ENCODE measurements around the gene PIP5K1A.
"Not testable (repeated sequence)": the region's sequence is repeated elsewhere in the genome, so short reads cannot be mapped to it uniquely, and the experiment has no call there.

PIP5K1A gene

DNA sequence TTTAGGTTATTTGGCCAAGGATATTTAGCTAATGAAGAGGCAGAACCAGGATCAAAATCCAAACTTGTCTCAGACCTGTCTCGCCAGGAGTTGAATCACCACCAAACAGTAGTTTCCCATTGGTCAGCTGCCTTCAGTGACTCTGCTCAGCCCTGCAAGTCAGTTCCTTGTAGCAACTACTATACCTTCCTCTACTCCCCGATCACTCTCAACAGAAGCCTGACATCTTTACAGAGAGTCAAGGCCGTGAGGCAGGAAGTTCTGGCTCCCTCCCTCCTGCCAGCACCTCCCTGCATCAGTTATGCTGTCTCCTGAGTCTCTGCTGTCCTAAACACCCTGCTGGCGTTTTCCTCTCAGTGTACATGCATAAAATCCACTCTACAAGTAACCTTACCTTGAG, 69.4 kb downstream of the PIP5K1A start:
- Histone ChIP-seq H3F3A (ENCODE audit: insufficient read depth, low read length) (no peaks in the 10 kb centered on the region), H3K27me3 (ENCODE audit: insufficient read depth, low read length) (no peaks in the 10 kb centered on the region), H3K4me1 (ENCODE audit: insufficient read depth, low read length, severe bottlenecking) (no peaks in the 10 kb centered on the region), H4K20me1 (ENCODE audit: insufficient read depth, low read length) (no peaks in the 10 kb centered on the region), H2AFZ (ENCODE audit: low read length) (no peak overlapping the region), H3K4me3 (ENCODE audit: low read depth, low read length, poor library complexity, severe bottlenecking) (no peak overlapping the region), H3K9ac (ENCODE audit: low read length) (no peak overlapping the region), H3K36me3 (ENCODE audit: insufficient read depth, low read length) (peaks cover 71% of the 10 kb centered on the region), H3K4me2 (ENCODE audit: low read length) (no peak overlapping the region), H3K79me2 (ENCODE audit: insufficient read depth, low read length) (no peaks in the 10 kb centered on the region), H3K27ac (ENCODE audit: low read depth, low read length, poor library complexity, severe bottlenecking) (no peak overlapping the region), H3K9me3 (ENCODE audit: low read length) (no peaks in the 10 kb centered on the region), H3K9me2 (ENCODE audit: low read depth, low read length) (no peaks in the 10 kb centered on the region)
- TF ChIP-seq, protein P1, sequence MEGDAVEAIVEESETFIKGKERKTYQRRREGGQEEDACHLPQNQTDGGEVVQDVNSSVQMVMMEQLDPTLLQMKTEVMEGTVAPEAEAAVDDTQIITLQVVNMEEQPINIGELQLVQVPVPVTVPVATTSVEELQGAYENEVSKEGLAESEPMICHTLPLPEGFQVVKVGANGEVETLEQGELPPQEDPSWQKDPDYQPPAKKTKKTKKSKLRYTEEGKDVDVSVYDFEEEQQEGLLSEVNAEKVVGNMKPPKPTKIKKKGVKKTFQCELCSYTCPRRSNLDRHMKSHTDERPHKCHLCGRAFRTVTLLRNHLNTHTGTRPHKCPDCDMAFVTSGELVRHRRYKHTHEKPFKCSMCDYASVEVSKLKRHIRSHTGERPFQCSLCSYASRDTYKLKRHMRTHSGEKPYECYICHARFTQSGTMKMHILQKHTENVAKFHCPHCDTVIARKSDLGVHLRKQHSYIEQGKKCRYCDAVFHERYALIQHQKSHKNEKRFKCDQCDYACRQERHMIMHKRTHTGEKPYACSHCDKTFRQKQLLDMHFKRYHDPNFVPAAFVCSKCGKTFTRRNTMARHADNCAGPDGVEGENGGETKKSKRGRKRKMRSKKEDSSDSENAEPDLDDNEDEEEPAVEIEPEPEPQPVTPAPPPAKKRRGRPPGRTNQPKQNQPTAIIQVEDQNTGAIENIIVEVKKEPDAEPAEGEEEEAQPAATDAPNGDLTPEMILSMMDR (IDR thresholded peaks at IDR 0.05; ENCODE audit: low read length), result no peak
- TF ChIP-seq EZH2 (IDR thresholded peaks at IDR 0.05; ENCODE audit: borderline replicate concordance, low read length), result no peak

DNA sequence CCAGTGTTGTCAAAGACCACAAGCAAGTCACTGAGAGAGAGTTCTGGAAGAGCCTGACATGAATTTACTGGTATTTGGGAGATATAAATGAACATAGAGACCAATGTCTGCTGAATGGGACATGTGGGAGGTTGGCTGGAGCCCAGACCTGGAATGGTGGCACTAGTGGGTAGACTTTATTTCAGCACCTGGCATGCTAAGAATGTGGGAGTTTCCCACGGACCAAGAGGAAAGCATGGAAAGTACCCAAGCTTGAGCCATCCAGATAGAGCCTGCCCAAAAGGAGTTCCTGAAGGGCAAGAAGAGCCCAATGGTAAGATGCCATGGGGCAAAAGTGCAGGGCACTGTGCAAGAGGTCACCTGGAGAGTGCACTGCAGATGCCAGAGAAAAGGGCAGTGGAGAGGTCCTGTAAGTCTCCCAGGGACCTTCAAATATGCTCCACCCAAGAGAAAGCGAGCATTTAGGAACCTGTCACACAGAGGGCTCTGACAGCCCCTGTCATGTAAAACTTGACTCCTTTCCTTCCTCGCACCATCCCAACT, 75.6 kb downstream of the PIP5K1A start:
- H3K79me2 ChIP-seq (ENCODE audit: insufficient read depth, low read length), result no peaks in the 10 kb centered on the region
- no peak overlapping the region for H3K9ac ChIP-seq (ENCODE audit: low read length)
- H3K27ac ChIP-seq (ENCODE audit: low read depth, low read length, poor library complexity, severe bottlenecking), result no peak overlapping the region
- peaks cover 7% of the 10 kb centered on the region for H3K4me1 ChIP-seq (ENCODE audit: insufficient read depth, low read length, severe bottlenecking)
- no peaks in the 10 kb centered on the region for H3K9me2 ChIP-seq (ENCODE audit: low read depth, low read length)
- H3K36me3 ChIP-seq (ENCODE audit: insufficient read depth, low read length), result peaks cover 16% of the 10 kb centered on the region
- H2AFZ ChIP-seq (ENCODE audit: low read length), result no peak overlapping the region
- TF ChIP-seq, protein P1 (IDR thresholded peaks at IDR 0.05; ENCODE audit: low read length), result no peak
- TF ChIP-seq EZH2 (IDR thresholded peaks at IDR 0.05; ENCODE audit: borderline replicate concordance, low read length), result no peak
- no peaks in the 10 kb centered on the region for H3K9me3 ChIP-seq (ENCODE audit: low read length)
- no peaks in the 10 kb centered on the region for H3F3A ChIP-seq (ENCODE audit: insufficient read depth, low read length)
- H3K4me2 ChIP-seq (ENCODE audit: low read length), result no peak overlapping the region
- H3K27me3 ChIP-seq (ENCODE audit: insufficient read depth, low read length), result no peaks in the 10 kb centered on the region
- no peaks in the 10 kb centered on the region for H4K20me1 ChIP-seq (ENCODE audit: insufficient read depth, low read length)
- no peak overlapping the region for H3K4me3 ChIP-seq (ENCODE audit: low read depth, low read length, poor library complexity, severe bottlenecking)

DNA sequence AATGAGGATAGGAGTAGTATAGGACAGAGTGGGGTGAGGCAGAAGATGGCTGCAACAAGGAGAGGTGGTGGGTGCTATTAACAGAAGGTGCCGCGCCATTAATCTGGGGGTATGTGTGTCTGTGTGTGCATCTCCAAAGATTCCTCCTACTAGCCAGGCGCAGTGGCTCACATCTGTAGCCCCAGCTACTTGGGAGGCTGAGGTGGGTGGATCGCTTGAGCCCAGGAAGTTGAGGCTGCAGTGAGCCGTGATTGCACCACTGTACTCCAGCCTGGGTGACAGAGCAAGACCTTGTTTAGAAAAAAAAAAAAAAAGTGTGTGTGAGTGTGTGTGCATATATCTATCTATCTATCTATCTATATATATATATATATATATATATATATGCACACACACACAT, 77.0 kb downstream of the PIP5K1A start:
- H3K9me2 ChIP-seq (ENCODE audit: low read depth, low read length); H3K4me1 ChIP-seq (ENCODE audit: insufficient read depth, low read length, severe bottlenecking); H3K4me2 ChIP-seq (ENCODE audit: low read length); H3K4me3 ChIP-seq (ENCODE audit: low read depth, low read length, poor library complexity, severe bottlenecking); H3K27me3 ChIP-seq (ENCODE audit: insufficient read depth, low read length); H3K9me3 ChIP-seq (ENCODE audit: low read length); H4K20me1 ChIP-seq (ENCODE audit: insufficient read depth, low read length); H3K27ac ChIP-seq (ENCODE audit: low read depth, low read length, poor library complexity, severe bottlenecking); H3F3A ChIP-seq (ENCODE audit: insufficient read depth, low read length); H3K9ac ChIP-seq (ENCODE audit: low read length); H2AFZ ChIP-seq (ENCODE audit: low read length); H3K36me3 ChIP-seq (ENCODE audit: insufficient read depth, low read length); H3K79me2 ChIP-seq (ENCODE audit: insufficient read depth, low read length): not testable (repeated sequence)

DNA sequence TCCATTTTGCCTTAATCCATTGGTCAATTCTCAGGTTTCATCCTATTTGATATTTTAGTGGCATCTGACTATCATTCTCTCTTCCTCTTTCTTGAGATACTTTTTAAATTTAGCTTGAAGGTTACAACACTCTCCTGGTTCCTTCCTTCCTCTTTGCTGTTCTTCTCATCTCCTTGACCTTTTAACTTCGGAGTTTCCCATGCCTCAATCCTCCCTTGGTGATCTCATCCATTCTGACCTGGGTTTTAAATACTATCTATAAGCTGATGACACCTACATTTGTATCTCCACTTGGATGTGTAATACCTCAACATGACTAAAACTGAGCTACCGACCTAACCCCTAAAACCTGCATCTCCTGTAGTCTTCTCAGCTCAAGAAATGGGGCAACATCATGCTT, 78.9 kb downstream of the PIP5K1A start:
- no peak overlapping the region for H3K9ac ChIP-seq (ENCODE audit: low read length)
- H3K9me2 ChIP-seq (ENCODE audit: low read depth, low read length), result no peaks in the 10 kb centered on the region
- no peaks in the 10 kb centered on the region for H3K79me2 ChIP-seq (ENCODE audit: insufficient read depth, low read length)
- no peaks in the 10 kb centered on the region for H3K9me3 ChIP-seq (ENCODE audit: low read length)
- peaks cover 12% of the 10 kb centered on the region for H3K4me1 ChIP-seq (ENCODE audit: insufficient read depth, low read length, severe bottlenecking)
- H3K27ac ChIP-seq (ENCODE audit: low read depth, low read length, poor library complexity, severe bottlenecking), result no peak overlapping the region
- no peak overlapping the region for H2AFZ ChIP-seq (ENCODE audit: low read length)
- H3K27me3 ChIP-seq (ENCODE audit: insufficient read depth, low read length), result no peaks in the 10 kb centered on the region
- no peak overlapping the region for H3K4me2 ChIP-seq (ENCODE audit: low read length)
- H3K4me3 ChIP-seq (ENCODE audit: low read depth, low read length, poor library complexity, severe bottlenecking), result no peak overlapping the region
- H4K20me1 ChIP-seq (ENCODE audit: insufficient read depth, low read length), result no peaks in the 10 kb centered on the region
- H3K36me3 ChIP-seq (ENCODE audit: insufficient read depth, low read length), result no peaks in the 10 kb centered on the region
- no peak for TF ChIP-seq EZH2 (IDR thresholded peaks at IDR 0.05; ENCODE audit: borderline replicate concordance, low read length)
- TF ChIP-seq, protein P1 (IDR thresholded peaks at IDR 0.05; ENCODE audit: low read length), result no peak
- H3F3A ChIP-seq (ENCODE audit: insufficient read depth, low read length), result no peaks in the 10 kb centered on the region
